Measurements from ENCODE around the gene TNS1. TPM values are rescaled to one million over a fixed set of nuclear protein-coding genes. Genes with fewer than 3 reads are reported as not detected.

TNS1 gene
- total RNA-seq, 2 donors from 2014 or later: 4.4 to 44.9 TPM

DNA sequence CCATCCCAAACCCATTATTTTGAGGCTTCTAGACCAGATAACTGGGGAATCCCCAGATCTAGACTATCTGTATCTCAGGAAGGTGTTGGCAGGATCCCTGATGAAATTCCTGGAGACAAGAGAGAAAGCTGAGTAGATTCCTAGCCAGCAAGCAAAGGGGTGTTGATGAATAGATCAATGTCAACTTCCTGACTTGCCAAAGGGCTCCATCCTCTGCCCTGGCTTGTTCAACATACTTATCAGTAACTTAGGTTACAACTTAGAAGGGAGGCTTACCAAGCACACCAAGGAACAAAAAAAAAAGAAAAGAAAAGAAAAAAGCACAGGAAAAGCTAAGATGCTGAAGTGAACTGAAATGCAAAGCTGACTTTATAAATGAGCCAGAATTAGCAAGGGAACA lies 53.3 kb downstream of the TNS1 start:
- Mint-ChIP-seq H3K27ac (no peak overlapping the region), H3K9me3 (no peaks in the 10 kb centered on the region), H3K36me3 (ENCODE audit: low read depth) (no peaks in the 10 kb centered on the region), H3K4me1 (no peaks in the 10 kb centered on the region), H3K27me3 (peaks cover 32% of the 10 kb centered on the region), H3K4me3 (no peak overlapping the region)
- no peak for ATAC-seq (replicated peaks)

DNA sequence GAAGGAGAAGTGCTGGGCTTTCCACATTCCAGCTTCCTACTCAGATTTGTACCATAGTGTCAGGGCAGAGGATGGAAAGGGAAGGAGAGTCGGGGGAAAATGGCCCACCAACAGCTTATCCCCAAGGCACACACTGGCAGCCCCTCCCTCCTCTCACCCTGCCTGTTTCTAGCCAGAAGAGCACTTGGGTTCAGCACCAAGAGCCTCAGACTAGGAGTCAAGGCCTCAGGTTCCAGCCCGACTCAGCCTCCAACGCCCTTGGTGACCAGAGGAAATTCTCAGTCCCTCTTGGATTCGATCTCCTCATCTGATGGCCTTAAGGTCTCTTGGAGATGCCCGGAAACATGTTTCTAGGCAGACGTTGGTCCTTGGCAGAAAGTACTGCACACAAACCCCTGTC lies 53.9 kb downstream of the TNS1 start:
- peaks cover 32% of the 10 kb centered on the region for H3K27me3 Mint-ChIP-seq
- H3K27ac Mint-ChIP-seq: no peak overlapping the region
- H3K4me1 Mint-ChIP-seq: no peaks in the 10 kb centered on the region
- no peak overlapping the region for H3K4me3 Mint-ChIP-seq
- no peaks in the 10 kb centered on the region for H3K9me3 Mint-ChIP-seq
- ATAC-seq (replicated peaks): no peak
- H3K36me3 Mint-ChIP-seq (ENCODE audit: low read depth): no peaks in the 10 kb centered on the region

DNA sequence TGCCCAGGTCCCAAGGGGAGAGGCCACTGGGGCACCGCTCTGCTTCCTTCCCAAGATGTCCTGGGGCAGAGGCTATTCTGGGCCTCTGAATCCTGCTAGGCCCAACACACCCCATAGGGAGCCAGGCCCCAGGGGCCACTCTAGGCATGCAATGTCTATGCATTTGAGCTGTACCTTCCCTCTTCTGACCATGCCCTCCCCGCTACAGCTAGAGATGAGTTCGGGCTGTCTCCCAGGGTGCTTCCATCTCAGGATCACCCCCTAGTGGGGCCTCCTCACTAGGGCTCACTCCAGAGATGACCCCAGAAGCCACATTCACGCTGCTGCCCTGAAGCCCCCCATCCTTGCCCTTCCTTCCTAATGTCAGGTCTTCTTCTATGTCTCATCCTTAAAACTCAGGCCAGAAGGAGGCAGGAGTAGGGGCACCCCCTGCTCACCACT lies 54.4 kb downstream of the TNS1 start:
- no peak overlapping the region for H3K27ac Mint-ChIP-seq
- no peaks in the 10 kb centered on the region for H3K36me3 Mint-ChIP-seq (ENCODE audit: low read depth)
- ATAC-seq (replicated peaks): no peak
- H3K27me3 Mint-ChIP-seq: peaks cover 37% of the 10 kb centered on the region
- no peaks in the 10 kb centered on the region for H3K9me3 Mint-ChIP-seq
- H3K4me1 Mint-ChIP-seq: no peaks in the 10 kb centered on the region
- H3K4me3 Mint-ChIP-seq: no peak overlapping the region

DNA sequence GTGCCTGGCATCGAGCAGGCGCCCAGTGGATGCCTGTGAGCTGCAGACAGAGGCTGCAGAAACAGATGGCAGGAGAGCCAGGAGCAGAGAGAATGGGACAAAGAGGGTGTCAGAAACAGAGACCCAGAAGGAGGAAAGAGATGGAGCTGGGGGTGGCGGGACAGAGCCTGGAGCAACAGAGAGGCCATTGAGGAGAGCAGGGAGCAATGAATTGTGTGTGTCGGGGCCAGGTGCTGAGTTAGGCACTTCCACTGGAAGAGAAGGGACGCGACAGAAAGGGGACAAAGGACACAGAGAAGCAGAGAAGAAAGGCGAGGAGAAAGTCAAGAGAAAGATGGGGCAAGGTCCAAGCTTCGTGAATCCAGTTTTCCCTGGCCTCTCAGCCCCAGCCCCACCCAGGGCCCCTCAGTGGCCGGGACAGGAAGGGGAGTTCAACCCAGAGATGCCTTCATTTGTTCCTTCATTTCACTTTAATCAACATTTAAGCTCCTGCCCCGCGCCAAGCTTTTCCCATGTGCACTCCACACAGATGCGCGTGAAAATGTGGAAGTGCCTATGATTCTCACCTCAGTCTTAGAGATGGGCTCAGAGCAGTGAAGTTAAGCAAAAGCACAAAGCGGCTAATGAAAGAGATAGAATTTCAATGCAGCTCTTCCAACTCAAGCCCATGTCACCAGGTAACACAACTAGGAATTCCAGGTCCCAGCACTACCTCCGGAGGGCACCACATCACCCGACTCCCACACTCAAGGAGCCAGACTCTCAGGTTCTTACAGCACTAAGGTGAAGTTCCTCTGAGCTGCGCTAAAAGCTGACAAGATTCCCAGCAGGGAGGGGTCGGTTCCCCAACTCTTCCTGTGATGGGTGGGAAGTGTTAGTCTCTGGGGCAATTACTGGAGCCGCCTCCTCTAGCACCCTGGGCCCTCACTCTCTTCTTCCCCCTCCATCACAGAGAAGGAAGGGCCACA lies 55.1 kb downstream of the TNS1 start:
- Mint-ChIP-seq H3K27me3 (peaks cover 38% of the 10 kb centered on the region), H3K9me3 (no peaks in the 10 kb centered on the region), H3K4me1 (no peaks in the 10 kb centered on the region), H3K36me3 (ENCODE audit: low read depth) (no peaks in the 10 kb centered on the region), H3K27ac (no peak overlapping the region), H3K4me3 (no peak overlapping the region)
- ATAC-seq (replicated peaks): no peak

DNA sequence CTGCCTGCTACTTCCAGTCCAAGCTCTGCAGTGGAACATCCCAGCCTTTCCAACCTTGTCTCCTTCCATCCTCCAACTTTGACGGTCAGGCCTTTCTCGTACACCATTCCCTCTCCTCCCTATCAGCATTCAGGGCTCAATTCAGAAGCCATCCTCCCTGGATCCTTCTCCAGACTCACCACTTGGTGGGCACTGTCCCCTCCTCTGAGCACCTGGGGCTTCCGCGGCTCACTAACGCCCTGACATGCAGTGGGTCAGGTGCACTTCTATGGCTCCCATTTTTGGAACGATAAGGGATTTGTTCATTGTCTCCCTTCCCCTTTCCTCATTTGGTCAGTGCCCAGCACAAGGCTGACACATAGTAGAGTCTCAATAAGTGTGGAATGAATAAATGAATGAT lies 56.7 kb downstream of the TNS1 start:
- H3K9me3 Mint-ChIP-seq: no peaks in the 10 kb centered on the region
- H3K4me1 Mint-ChIP-seq: no peaks in the 10 kb centered on the region
- peaks cover 41% of the 10 kb centered on the region for H3K27me3 Mint-ChIP-seq
- no peak for ATAC-seq (replicated peaks)
- H3K27ac Mint-ChIP-seq: no peak overlapping the region
- H3K4me3 Mint-ChIP-seq: no peak overlapping the region
- no peaks in the 10 kb centered on the region for H3K36me3 Mint-ChIP-seq (ENCODE audit: low read depth)

DNA sequence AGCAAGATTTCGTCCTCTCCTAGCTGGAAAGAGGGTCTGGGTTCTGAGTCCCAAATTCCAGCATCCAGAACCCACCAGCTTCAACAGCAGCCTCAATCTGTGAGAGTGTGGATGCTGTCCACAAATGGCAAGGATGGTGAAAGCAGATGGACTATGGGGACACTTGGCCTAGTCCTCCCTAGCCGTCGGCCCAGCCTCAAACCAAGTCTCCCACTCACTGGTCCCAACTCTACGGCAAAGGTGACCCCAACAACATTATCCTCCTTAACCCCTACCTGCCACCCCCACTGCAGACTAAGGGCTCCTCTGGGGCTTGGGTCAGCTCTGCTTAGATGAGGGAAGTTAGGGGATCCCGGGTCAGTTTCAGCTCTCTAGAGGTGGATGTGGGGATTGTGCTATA lies 57.3 kb downstream of the TNS1 start:
- ATAC-seq (replicated peaks): no peak
- Mint-ChIP-seq H3K4me3 (no peak overlapping the region), H3K36me3 (ENCODE audit: low read depth) (no peaks in the 10 kb centered on the region), H3K4me1 (no peaks in the 10 kb centered on the region), H3K27me3 (peaks cover 43% of the 10 kb centered on the region), H3K27ac (no peak overlapping the region), H3K9me3 (no peaks in the 10 kb centered on the region)

DNA sequence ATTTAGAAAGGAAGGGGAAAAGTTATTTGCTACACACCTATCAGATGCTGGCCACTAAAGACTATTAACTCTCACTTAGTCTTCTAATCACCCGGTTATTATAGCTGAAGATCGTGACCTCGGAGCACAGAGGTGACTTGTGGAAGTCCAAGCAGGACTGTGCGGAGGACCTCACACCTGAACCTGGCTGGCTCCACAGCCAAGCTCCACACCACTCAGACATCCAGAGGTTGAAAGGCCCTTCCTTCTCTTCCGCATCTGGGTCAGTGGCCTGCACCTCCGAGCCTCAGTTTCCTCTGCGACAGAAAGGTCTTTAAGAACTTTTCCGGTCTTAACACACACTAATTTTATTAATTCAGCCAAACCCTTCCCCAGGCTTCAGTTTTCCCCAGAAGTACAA lies 57.9 kb downstream of the TNS1 start:
- ATAC-seq (replicated peaks): no peak
- Mint-ChIP-seq H3K27me3 (peaks cover 46% of the 10 kb centered on the region), H3K27ac (no peak overlapping the region), H3K4me3 (no peak overlapping the region), H3K9me3 (no peaks in the 10 kb centered on the region), H3K4me1 (no peaks in the 10 kb centered on the region), H3K36me3 (ENCODE audit: low read depth) (no peaks in the 10 kb centered on the region)

DNA sequence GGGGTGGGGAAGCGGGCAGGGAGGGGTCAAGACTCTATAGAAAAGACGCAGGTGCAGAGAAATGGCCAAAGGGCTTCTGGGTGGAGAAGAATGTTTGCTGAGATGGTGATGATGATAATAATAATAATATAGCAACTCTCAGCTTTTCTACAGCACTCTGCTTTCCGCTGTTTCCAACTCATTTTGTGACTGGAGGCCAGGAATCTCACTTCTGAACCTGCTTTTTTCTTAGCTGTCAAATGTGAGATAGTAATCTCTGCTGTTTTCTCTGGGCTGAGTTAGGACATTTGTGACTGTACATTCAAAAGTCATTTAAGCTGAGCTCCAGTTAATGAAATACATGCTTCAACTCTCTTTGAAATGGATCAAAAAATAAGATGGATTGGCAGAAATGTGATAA lies 58.4 kb downstream of the TNS1 start:
- peaks cover 46% of the 10 kb centered on the region for H3K27me3 Mint-ChIP-seq
- no peak overlapping the region for H3K4me3 Mint-ChIP-seq
- H3K9me3 Mint-ChIP-seq: no peaks in the 10 kb centered on the region
- H3K27ac Mint-ChIP-seq: no peak overlapping the region
- ATAC-seq (replicated peaks): no peak
- no peaks in the 10 kb centered on the region for H3K36me3 Mint-ChIP-seq (ENCODE audit: low read depth)
- H3K4me1 Mint-ChIP-seq: no peaks in the 10 kb centered on the region

DNA sequence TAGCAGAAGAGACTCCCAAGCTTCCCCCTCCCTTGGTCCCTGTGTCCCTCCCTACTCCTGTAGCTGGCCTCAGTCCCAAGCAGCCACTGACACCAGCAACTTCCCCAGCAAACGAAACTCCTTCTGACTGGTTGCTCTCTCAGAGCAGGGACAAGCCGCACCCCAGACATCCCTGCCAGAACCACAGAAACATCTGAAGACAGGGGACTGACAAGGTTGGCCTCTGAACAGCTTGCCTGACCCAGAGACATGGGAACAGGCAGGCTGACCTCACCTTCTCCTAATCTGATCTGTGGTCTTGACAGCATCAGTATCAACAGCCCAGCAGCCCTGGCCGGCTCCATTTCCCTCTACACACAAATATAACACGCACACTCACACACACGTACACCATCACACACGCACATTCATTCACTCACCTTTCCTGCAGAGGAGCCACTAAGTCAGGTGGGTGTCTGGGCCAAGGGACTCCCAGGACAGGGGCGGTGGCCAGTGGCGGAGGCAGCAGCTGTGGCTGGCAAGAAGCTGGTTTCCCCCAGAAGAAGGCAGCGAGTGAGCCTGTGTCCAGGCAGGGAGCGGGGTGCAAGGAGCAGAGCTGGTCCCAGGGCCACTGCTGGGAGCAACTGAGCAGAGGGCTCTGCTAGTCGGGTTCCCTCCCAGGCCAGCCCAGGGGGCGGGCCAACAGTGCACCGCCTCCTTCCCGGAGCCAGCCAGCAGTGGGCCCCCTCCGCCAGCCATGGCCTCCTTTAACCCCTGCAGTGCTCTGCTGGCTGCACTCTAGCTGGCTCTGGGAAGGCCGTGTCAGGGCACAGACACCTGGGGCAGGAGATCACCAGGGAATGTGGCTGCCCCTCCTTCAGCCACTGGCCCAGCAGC lies 59.1 kb downstream of the TNS1 start:
- Mint-ChIP-seq H3K4me3 (no peak overlapping the region), H3K27ac (no peak overlapping the region), H3K36me3 (ENCODE audit: low read depth) (no peaks in the 10 kb centered on the region), H3K27me3 (peaks cover 45% of the 10 kb centered on the region), H3K9me3 (no peaks in the 10 kb centered on the region), H3K4me1 (no peaks in the 10 kb centered on the region)
- peak; percentile 22 for ATAC-seq (replicated peaks)

DNA sequence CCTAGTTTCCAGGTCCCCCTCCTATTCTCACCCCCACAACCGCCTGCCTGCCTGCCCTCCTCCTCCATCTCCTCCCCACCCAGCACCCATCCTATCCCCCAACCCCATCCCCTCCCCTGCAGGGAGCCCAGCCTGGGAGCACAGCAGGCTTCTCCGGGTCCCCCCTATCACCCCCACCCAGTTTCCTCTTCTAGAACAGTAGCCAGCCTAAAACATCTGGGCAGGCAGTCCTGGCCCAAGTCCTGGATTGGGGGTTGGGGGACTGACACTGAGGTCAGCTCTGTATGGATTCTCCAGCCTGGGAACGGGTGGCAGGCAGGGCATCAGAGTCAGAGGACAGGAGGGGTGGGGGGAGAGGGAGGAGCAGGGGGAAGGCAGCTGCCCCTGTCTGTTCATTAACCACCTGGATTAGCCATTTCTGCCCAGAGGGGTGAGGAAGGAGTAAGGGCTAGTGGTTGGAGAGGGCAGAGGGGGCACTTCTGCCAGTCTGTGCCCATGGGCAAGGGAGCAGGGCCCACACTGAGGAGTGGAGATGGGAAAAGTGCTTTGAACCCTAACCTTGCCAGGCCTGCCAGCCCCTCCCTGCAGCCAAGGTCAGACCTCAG lies 60.0 kb downstream of the TNS1 start:
- H3K4me3 Mint-ChIP-seq: no peak overlapping the region
- H3K27me3 Mint-ChIP-seq: peaks cover 44% of the 10 kb centered on the region
- ATAC-seq (replicated peaks): no peak
- H3K27ac Mint-ChIP-seq: no peak overlapping the region
- H3K9me3 Mint-ChIP-seq: no peaks in the 10 kb centered on the region
- H3K4me1 Mint-ChIP-seq: no peaks in the 10 kb centered on the region
- H3K36me3 Mint-ChIP-seq (ENCODE audit: low read depth): no peaks in the 10 kb centered on the region

DNA sequence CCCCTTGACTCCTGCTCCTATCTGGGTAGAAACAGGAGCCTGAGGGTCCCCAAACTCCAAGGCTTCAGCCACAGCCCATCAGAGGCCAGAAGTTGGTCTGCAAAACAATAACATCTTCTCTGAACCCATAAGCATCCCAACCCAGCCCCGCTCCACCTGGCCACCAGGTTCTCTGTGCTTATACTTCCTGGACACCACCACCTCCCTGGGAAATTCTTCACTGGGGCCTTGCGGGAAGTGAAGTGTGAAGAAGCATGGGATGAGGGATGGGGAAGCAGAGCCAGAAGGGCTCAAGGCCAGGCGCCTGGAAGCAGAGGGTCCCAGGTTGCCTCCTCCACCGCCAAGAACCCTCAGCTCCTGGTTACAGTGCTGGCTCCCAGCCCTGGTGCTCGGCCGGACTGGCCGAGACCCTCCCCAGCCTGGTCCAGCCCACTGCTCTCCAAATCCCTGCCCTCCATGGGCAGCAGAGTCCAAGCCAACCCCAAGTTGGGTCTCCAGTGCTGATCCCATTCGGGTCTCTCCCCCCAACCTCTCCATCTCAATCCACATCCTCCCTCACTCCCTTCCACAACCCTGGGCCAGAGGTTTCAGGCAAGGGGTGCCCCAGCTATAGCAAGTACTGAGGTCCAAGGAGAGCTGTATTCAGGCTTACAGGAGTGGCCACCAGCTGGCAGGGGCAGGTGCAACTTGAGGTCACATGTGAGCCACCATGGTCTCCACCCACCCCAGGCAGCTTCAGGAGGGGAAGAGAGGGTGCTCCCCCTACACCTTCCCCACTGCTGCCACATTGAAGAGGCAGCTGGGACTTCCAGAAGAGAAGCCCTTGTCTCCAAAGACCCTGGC lies 60.7 kb downstream of the TNS1 start:
- H3K27me3 Mint-ChIP-seq: peaks cover 39% of the 10 kb centered on the region
- ATAC-seq (replicated peaks): no peak
- no peak overlapping the region for H3K4me3 Mint-ChIP-seq
- H3K4me1 Mint-ChIP-seq: no peaks in the 10 kb centered on the region
- no peak overlapping the region for H3K27ac Mint-ChIP-seq
- no peaks in the 10 kb centered on the region for H3K9me3 Mint-ChIP-seq
- H3K36me3 Mint-ChIP-seq (ENCODE audit: low read depth): no peaks in the 10 kb centered on the region

DNA sequence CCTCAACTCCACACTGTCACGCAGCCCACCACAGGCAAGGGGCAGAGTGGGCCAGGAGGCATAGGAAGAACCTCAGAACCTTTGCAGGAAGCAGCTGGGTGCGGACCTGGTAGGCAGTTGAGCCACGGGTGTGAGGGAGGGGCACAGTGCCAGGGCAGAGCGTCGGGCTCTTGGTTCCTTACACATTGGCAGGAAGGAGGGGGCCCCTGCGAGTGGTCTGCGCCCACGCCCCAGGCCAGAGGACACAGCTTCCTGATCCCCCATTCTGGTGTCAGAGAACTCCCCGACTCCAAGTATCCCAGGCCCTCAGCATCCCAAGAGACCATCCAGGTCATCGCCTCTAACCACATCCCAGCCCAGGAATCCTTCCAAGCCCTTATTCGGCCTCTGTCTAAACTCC lies 61.5 kb downstream of the TNS1 start:
- Mint-ChIP-seq H3K27ac (no peak overlapping the region), H3K4me3 (no peak overlapping the region)

DNA sequence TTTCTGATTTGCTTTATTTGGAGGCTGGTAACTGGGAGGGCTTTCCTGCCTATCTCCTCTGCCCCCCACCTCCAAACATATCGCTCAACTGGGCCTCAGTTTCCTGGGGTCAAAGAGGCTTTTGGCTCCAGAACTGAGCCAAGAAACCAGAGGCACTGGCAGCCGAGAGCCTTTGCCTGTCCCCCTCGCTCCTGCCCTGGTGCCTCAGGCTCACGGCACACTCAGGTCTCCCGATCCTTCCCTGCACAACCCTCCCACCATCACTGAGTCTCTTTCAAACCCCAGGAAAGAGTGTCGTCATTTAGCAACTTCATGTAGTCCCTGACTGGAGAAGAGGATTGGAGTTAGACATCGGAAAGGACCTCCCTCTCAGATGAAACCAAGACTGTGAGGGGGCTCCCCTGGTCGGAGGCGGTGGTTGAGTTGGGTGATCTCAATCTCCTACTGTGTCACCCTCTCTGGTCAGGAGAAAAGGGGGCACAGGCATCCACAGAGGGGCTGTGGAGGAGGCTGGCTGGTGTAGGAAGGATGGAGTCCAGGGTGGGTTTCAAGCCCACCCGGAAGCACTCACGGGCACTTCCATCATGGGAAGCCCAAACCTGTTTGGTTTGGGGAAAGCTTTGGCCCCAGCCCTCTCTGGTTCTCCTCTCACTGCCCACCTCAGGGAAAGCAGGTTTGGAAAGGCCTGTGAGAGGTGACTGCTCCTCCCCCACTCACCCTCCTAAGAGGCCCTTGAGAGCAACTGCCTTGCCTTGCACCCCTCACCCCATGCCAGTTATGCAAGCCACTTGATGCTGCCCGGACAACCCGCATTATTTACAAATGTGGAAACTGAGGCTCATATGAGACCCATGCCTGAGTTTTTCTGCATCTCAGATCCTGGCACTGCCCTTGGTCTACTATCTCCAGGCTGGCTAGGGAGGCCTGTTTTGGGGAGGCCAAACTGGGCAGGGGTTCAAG lies 62.3 kb downstream of the TNS1 start:
- Mint-ChIP-seq H3K4me3 (no peak overlapping the region), H3K4me1 (no peaks in the 10 kb centered on the region), H3K27ac (no peak overlapping the region), H3K36me3 (ENCODE audit: low read depth) (no peaks in the 10 kb centered on the region), H3K9me3 (no peaks in the 10 kb centered on the region), H3K27me3 (peaks cover 34% of the 10 kb centered on the region)
- ATAC-seq (replicated peaks): no peak

More for the DNA sequence above, 61.5 kb downstream of the TNS1 start:
- Mint-ChIP-seq H3K36me3 (ENCODE audit: low read depth) (no peaks in the 10 kb centered on the region), H3K27me3 (peaks cover 41% of the 10 kb centered on the region), H3K9me3 (no peaks in the 10 kb centered on the region), H3K4me1 (no peaks in the 10 kb centered on the region)
- ATAC-seq (replicated peaks): no peak
